MM.1S (cell line): Measurements from ENCODE around the gene GYG2.
"Not testable (repeated sequence)": the region's sequence is repeated elsewhere in the genome, so short reads cannot be mapped to it uniquely, and the experiment has no call there.

Source experiments
- DNase-seq: peaks from one replicate; pipeline ENCODE4 v3.0.0-alpha.2; 2015
- H2AFZ ChIP-seq: fragments of 300-600 bp; sonication (generic); 2 replicates; pipeline ENCODE4 v1.6.0; 2016; ENCODE audit warnings: antibody characterized with exemption, low read length
- H3F3A ChIP-seq: fragments of 300-600 bp; sonication (generic); 2 replicates; pipeline ENCODE4 v1.6.1; 2016; ENCODE audit warnings: mild to moderate bottlenecking, antibody characterized with exemption, low read length, moderate library complexity, mixed read lengths; ENCODE audit not compliant: insufficient read depth
- H3K27ac ChIP-seq: fragments of 300-600 bp; sonication (generic); 2 replicates; pipeline ENCODE4 v1.5.1; 2016; ENCODE audit warnings: mild to moderate bottlenecking, low read length
- H3K27me3 ChIP-seq: fragments of 300-600 bp; sonication (generic); replicated peaks from 2 replicates; pipeline ENCODE4 v1.6.0; 2016; ENCODE audit warnings: low read length; ENCODE audit not compliant: insufficient read depth
- H3K36me3 ChIP-seq: fragments of 300-600 bp; sonication (generic); replicated peaks from 2 replicates; pipeline ENCODE4 v1.6.1; 2016; ENCODE audit warnings: mild to moderate bottlenecking, low read length, mixed read lengths; ENCODE audit not compliant: insufficient read depth
- H3K4me1 ChIP-seq: fragments of 300-600 bp; sonication (generic); 2 replicates; pipeline ENCODE4 v1.6.1; 2016; ENCODE audit warnings: low read length, mixed read lengths
- H3K4me2 ChIP-seq: fragments of 300-600 bp; sonication (generic); 2 replicates; pipeline ENCODE4 v1.6.0; 2016; ENCODE audit warnings: low read depth, low read length
- H3K4me3 ChIP-seq: fragments of 300-600 bp; sonication (generic); 2 replicates; pipeline ENCODE4 v1.5.1; 2016; ENCODE audit warnings: low read length, mixed read lengths
- H3K79me2 ChIP-seq: fragments of 300-600 bp; sonication (generic); 2 replicates; pipeline ENCODE4 v1.6.1; 2016; ENCODE audit warnings: mixed run types, low read length, mixed read lengths
- H3K9ac ChIP-seq: fragments of 300-600 bp; sonication (generic); 2 replicates; pipeline ENCODE4 v1.6.1; 2016; ENCODE audit warnings: low read length, mixed read lengths
- H3K9me2 ChIP-seq: fragments of 300-600 bp; sonication (generic); replicated peaks from 2 replicates; pipeline ENCODE4 v1.6.1; 2016; ENCODE audit warnings: mild to moderate bottlenecking, low read length, mixed read lengths; ENCODE audit not compliant: insufficient read depth
- H3K9me3 ChIP-seq: fragments of 300-600 bp; sonication (generic); replicated peaks from 2 replicates; pipeline ENCODE4 v1.6.1; 2016; ENCODE audit warnings: mild to moderate bottlenecking, low read length, mixed read lengths; ENCODE audit not compliant: insufficient read depth
- H4K20me1 ChIP-seq: fragments of 300-600 bp; sonication (generic); 2 replicates; pipeline ENCODE4 v1.6.1; 2016; ENCODE audit warnings: mild to moderate bottlenecking, low read length, moderate library complexity, mixed read lengths; ENCODE audit not compliant: insufficient read depth
- EZH2 ChIP-seq: fragments of 300-600 bp; sonication (generic); optimal IDR thresholded peaks from 2 replicates; pipeline ENCODE3; 2017; ENCODE audit warnings: low read depth, mild to moderate bottlenecking, antibody characterized with exemption, low read length, mixed read lengths
- EZH2phosphoT487 ChIP-seq: fragments of 300-600 bp; sonication (generic); IDR thresholded peaks from 2 replicates; pipeline ENCODE4 v1.6.1; 2018; ENCODE audit warnings: antibody characterized with exemption, low read length
- TF ChIP-seq, protein P1 (sequence below): fragments of 300-600 bp; sonication (generic); IDR thresholded peaks from 2 replicates; pipeline ENCODE4 v1.5.1; 2016; ENCODE audit warnings: antibody characterized with exemption, low read length, mixed read lengths

GYG2 gene

GRCh38 chrX:2892816-2893215, 64.1 kb downstream of the GYG2 start:
- Histone ChIP-seq H3K4me3 (no peak overlapping the region), H3K4me2 (no peak overlapping the region), H3K27ac (no peak overlapping the region)

GRCh38 chrX:2894885-2895292, 66.2 kb downstream of the GYG2 start:
- Histone ChIP-seq H3K9ac (no peak overlapping the region), H3K4me2 (no peak overlapping the region), H3K27me3 (no peaks in the 10 kb centered on the region), H3K9me2 (no peaks in the 10 kb centered on the region), H3K4me3 (no peak overlapping the region), H3K4me1 (no peaks in the 10 kb centered on the region), H3F3A (no peaks in the 10 kb centered on the region), H2AFZ (no peak overlapping the region), H3K36me3 (no peaks in the 10 kb centered on the region), H3K9me3 (no peaks in the 10 kb centered on the region), H3K79me2 (no peaks in the 10 kb centered on the region), H4K20me1 (no peaks in the 10 kb centered on the region), H3K27ac (no peak overlapping the region)
- no peak for DNase-seq
- TF ChIP-seq EZH2 (no peak), EZH2phosphoT487 (no peak)
- TF ChIP-seq, protein P1, sequence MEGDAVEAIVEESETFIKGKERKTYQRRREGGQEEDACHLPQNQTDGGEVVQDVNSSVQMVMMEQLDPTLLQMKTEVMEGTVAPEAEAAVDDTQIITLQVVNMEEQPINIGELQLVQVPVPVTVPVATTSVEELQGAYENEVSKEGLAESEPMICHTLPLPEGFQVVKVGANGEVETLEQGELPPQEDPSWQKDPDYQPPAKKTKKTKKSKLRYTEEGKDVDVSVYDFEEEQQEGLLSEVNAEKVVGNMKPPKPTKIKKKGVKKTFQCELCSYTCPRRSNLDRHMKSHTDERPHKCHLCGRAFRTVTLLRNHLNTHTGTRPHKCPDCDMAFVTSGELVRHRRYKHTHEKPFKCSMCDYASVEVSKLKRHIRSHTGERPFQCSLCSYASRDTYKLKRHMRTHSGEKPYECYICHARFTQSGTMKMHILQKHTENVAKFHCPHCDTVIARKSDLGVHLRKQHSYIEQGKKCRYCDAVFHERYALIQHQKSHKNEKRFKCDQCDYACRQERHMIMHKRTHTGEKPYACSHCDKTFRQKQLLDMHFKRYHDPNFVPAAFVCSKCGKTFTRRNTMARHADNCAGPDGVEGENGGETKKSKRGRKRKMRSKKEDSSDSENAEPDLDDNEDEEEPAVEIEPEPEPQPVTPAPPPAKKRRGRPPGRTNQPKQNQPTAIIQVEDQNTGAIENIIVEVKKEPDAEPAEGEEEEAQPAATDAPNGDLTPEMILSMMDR, result no peak

More at GRCh38 chrX:2892816-2893215, 64.1 kb downstream of the GYG2 start:
- no peaks in the 10 kb centered on the region for H3K9me3 ChIP-seq
- no peaks in the 10 kb centered on the region for H3K27me3 ChIP-seq
- H3K9ac ChIP-seq, result no peak overlapping the region
- H4K20me1 ChIP-seq, result no peaks in the 10 kb centered on the region
- no peaks in the 10 kb centered on the region for H3K79me2 ChIP-seq
- no peak overlapping the region for H2AFZ ChIP-seq
- TF ChIP-seq EZH2, result no peak
- TF ChIP-seq, protein P1, result no peak
- no peak for TF ChIP-seq EZH2phosphoT487
- H3K9me2 ChIP-seq, result no peaks in the 10 kb centered on the region
- H3F3A ChIP-seq, result no peaks in the 10 kb centered on the region
- no peaks in the 10 kb centered on the region for H3K4me1 ChIP-seq
- H3K36me3 ChIP-seq, result no peaks in the 10 kb centered on the region
- no peak for DNase-seq

DNA sequence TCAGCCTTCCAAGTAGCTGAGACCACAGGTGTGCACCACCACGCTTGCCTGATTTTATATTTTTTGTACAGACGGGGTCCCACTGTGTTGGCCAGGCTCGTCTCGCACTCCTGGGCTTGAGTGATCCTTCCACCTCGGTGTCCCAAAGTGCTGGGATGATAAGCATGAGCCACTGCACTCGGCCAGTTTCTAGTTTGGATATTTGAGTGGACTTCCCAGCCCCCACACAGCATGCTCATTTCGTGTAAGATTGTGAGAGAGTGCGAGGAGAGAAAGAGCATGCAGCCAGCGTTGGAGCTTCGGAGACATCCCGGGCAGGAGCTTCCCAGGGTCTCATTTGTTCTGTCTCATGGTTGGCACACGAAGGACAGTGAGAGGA, 68.6 kb downstream of the GYG2 start:
- TF ChIP-seq, protein P1, result no peak
- TF ChIP-seq EZH2 (no peak), EZH2phosphoT487 (no peak)
- no peaks in the 10 kb centered on the region for H3K36me3 ChIP-seq
- H3K27me3 ChIP-seq, result no peaks in the 10 kb centered on the region
- H2AFZ ChIP-seq, result no peak overlapping the region
- no peaks in the 10 kb centered on the region for H3K4me1 ChIP-seq
- H3K9ac ChIP-seq, result no peak overlapping the region
- H3K27ac ChIP-seq, result no peak overlapping the region
- no peak overlapping the region for H3K4me3 ChIP-seq
- no peaks in the 10 kb centered on the region for H4K20me1 ChIP-seq
- H3K79me2 ChIP-seq, result no peaks in the 10 kb centered on the region
- no peak overlapping the region for H3K4me2 ChIP-seq
- no peaks in the 10 kb centered on the region for H3F3A ChIP-seq
- no peaks in the 10 kb centered on the region for H3K9me2 ChIP-seq
- DNase-seq, result no peak
- H3K9me3 ChIP-seq, result no peaks in the 10 kb centered on the region

DNA sequence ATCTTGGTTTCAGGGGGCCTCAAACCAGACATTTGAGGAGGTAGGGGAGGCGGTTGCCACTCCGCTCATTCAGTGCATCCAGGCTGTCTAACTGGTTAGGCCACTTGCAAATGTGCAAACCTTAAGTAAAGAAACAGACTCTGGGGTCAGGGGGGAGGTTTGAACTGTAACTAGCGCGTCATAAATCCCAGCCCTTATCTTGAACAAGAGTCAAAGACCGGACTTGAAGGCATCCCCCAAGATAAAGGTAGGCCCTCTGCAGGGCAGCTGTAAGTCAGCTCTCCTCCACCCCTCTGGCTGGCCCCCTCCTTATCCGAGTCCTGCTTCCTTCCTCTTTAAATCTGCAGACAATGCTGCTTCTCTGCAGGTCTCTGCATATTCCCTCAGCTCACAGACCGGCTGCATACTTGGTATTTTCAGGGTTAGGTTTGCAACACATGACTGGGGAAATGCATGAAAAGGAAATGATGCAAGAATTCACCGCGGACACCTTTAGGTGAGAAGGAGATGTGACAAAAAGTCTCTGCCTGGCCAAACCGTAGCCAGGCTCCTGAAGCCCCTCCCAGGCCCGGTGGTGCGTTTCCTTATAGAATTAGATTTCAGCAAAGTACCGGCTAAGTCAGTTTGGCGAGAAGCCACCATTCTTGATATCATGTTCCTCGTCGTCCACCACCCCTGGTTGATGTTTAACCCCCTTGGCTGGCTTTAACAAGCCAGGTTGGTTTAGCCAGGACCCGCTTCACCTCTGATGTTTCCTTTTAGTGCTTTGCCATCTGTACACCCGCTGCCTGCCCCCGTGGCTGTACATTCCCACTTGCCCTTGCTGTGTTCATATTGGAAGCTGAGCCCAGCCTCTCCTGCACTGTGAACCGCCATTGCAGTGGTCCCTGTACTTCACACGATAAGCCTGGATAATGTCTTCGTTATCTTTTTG, 69.2 kb downstream of the GYG2 start:
- H3K36me3 ChIP-seq, H3K27ac ChIP-seq, H3K4me1 ChIP-seq, H3K9me3 ChIP-seq, H2AFZ ChIP-seq, DNase-seq, H3K27me3 ChIP-seq, H3K4me2 ChIP-seq, H3K9me2 ChIP-seq, H3K9ac ChIP-seq, H3K4me3 ChIP-seq, H4K20me1 ChIP-seq, H3K79me2 ChIP-seq, H3F3A ChIP-seq: not testable (repeated sequence)
